GM18508 (cell line): ENCODE data around the gene CCT8L2.
"Not testable (repeated sequence)": the region's sequence is repeated elsewhere in the genome, so short reads cannot be mapped to it uniquely, and the experiment has no call there.

Source experiments
- ATAC-seq: cut with Tn5 transposase; IDR thresholded peaks from one replicate; pipeline ENCODE4 v1.9.1; 2021; ENCODE audit warnings: moderate number of reproducible peaks; ENCODE audit not compliant: insufficient read depth, unreplicated experiment

Gene CCT8L2

GRCh38 chr22:16561093-16561658 is 31.4 kb downstream of the CCT8L2 start:
- not testable (repeated sequence) for ATAC-seq

GRCh38 chr22:16560651-16561050 is 32.0 kb downstream of the CCT8L2 start:
- ATAC-seq, result not testable (repeated sequence)

- not testable (repeated sequence) for ATAC-seq
Observed at GRCh38 chr22:16559996-16560395, 32.6 kb downstream of the CCT8L2 start.

- no peak for ATAC-seq
Observed at GRCh38 chr22:16559056-16559955, 33.3 kb downstream of the CCT8L2 start.

- ATAC-seq, result not testable (repeated sequence)
Observed at GRCh38 chr22:16558376-16558945, 34.1 kb downstream of the CCT8L2 start.

- ATAC-seq, result not testable (repeated sequence)
Observed at GRCh38 chr22:16557511-16557910, 35.1 kb downstream of the CCT8L2 start.

- not testable (repeated sequence) for ATAC-seq
Observed at GRCh38 chr22:16555077-16555994, 37.3 kb downstream of the CCT8L2 start.

GRCh38 chr22:16543310-16543709 is 49.3 kb downstream of the CCT8L2 start:
- ATAC-seq, result not testable (repeated sequence)
